PC-3 (cell line): Measurements from ENCODE around the gene ZBTB37.

Experiments
- EZH2 ChIP-seq: fragments of 300-600 bp; sonication (generic); IDR thresholded peaks from one replicate; pipeline ENCODE4 v1.6.1; 2017; ENCODE audit warnings: antibody characterized with exemption, mild to moderate bottlenecking, low read length; ENCODE audit not compliant: unreplicated experiment
- TF ChIP-seq, protein P1 (sequence below): fragments of 300-600 bp; sonication (generic); conservative IDR thresholded peaks from 2 replicates; pipeline ENCODE4 v1.5.1; 2017; ENCODE audit warnings: antibody characterized with exemption, low read depth, mild to moderate bottlenecking, low read length

DNA sequence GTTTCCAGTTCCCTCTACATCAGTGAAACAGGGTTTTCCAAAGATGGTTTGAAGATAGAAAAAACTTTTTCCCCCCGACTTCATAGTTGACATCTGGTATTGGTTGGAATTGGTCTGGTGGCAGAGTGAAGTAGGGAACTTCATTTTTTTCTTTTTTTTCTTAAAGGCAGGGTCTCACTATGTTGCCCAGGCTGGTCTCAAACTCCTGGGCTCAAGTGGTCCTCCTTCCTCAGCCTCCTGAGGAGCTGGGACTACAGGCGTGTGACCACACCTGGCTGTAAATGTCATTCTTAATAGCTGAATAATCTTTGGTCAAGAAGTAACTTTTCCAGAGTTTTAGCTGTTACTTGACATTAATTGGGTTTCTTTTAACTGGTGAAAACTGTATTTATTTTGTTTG is 21.7 kb downstream of the ZBTB37 start:
- no peak for TF ChIP-seq EZH2
- TF ChIP-seq, protein P1, sequence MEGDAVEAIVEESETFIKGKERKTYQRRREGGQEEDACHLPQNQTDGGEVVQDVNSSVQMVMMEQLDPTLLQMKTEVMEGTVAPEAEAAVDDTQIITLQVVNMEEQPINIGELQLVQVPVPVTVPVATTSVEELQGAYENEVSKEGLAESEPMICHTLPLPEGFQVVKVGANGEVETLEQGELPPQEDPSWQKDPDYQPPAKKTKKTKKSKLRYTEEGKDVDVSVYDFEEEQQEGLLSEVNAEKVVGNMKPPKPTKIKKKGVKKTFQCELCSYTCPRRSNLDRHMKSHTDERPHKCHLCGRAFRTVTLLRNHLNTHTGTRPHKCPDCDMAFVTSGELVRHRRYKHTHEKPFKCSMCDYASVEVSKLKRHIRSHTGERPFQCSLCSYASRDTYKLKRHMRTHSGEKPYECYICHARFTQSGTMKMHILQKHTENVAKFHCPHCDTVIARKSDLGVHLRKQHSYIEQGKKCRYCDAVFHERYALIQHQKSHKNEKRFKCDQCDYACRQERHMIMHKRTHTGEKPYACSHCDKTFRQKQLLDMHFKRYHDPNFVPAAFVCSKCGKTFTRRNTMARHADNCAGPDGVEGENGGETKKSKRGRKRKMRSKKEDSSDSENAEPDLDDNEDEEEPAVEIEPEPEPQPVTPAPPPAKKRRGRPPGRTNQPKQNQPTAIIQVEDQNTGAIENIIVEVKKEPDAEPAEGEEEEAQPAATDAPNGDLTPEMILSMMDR: no peak
